ENCODE measurements around the gene DTX2.

- TF ChIP-seq CTCF (IDR thresholded peaks at IDR 0.05; ENCODE audit: poor library complexity): peak; percentile 4
- TF ChIP-seq EZH2 (IDR thresholded peaks at IDR 0.05; ENCODE audit: borderline replicate concordance): no peak
- TF ChIP-seq EZH2phosphoT487 (IDR thresholded peaks at IDR 0.05; ENCODE audit: low read depth, severe bottlenecking, unreplicated experiment): no peak
Measured at GRCh38 chr7:76512941-76513816, 51.7 kb downstream of the DTX2 start.

Data from hepatocyte (in vitro differentiated cells).